C1 segment of cervical spinal cord (tissue), 14 donors: ENCODE results near the gene BCAS4.
A peak's percentile ranks its signal among the peaks of the same experiment; 100 is the strongest.

Experiments used
- DNase-seq, 14 donors: peaks; one replicate each; lab custom pipeline; 2025; lab: John Stamatoyannopoulos, UW

The BCAS4 gene

DNA sequence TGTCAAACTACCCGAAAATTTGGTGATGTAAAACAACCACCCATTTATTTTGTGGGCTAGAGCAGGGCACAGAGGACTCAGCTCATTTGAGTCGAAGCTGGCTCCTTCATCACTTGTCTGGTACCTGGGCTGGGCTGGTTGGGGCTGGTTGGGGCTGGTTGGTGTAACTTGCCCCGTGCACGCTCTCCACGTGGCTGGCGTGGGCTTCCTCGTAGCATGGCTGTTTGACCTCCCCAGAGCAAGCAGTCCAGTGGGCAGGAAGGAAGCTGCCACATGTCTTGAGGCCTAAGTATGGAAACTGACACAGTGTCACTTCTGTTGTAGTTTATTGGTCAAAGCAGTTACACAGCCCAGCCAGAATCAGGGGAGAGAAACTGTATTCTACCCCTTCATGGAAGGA lies 27.1 kb downstream of the BCAS4 start:
- no peak for DNase-seq

DNA sequence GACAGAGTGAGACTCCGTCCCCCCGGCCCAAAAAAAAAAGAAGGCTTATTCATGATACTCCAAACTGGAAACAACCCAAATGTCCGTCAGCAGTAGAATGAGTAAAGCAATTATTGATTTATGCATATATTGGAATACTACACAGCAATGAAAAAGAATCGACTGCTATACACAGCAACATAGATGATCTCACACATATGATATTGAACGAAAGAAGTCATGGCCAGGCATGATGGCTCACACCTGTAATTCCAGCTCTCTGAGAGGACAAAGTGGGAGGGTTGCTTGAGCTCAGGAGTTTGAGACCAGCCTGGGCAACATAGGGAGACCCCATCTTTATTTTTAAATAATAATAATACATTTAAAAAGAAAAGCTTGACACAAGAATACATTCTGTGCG lies 28.5 kb downstream of the BCAS4 start:
- no peak for DNase-seq

DNA sequence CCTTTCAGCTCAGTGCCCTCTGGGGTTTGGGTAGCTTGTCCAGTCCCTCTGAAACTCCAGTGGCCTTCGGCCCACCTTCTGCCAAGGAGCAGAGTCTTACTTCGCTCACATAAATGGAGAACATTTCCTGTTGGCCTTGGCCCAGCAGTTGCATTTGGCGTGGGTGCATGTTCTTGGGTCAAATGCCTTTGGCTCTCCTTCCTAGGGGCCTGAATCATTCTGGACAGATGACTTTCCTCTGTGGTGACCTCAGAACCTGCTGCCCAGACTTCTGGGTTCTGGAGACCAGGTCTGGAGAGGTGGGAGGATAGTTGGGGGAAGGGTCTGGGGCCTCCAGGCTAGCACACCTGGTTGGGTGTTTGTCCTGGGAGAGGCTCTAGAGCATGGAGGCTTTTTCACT lies 29.3 kb downstream of the BCAS4 start:
- no peak for DNase-seq

DNA sequence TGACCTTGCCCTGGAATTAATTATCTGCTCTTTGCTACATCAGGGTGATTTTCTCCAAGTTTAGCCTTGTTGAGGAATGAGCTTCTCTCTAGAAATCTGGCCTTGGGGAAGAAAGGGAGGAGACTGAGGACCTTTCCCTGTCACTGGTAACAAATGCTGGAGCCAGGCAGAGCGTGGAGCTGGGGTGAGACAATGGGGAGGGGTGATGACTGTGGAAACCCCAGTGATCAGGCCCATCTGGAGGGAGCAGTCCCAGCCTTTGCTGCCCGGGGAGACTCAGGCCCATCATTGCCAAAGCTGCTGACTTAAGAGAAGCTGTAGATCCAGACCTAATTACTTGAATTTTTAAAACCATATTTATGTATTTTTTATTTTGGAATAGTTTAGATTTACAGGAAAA lies 31.3 kb downstream of the BCAS4 start:
- no peak for DNase-seq

DNA sequence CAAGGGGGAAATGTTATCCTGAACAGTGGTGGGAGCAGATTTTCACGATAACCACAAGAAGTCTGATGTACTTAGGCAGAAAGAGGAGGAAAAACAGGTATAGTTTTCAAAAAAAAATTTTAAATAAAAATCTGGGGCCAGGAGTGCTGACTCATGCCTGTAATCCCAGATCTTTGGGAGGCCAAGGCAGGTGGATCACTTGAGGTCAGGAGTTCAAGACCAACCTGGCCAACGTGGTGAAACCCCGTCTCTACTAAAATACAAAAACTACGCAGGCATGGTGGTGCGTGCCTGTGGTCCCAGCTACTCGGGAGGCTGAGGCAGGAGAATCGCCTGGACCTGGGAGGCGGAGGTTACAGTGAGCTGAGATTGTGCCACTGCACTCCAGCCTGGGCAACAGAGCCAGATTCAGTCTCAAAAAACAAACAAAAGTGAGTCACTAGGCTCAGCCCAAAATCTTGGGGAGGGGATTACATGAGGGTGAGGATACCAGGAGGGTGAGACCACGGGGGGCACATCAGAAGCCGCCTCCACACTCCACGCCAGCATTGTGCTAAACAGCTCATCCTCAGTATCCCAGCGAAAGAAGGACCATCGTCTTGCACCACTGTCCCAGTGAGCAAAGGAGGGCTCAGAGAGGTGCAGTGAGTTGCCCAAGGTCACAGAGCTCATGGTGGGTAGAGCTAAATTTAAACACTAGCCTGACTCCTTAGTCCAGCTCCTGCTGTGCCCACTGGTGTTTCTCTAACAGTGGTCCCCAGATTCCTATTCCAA lies 33.7 kb downstream of the BCAS4 start:
- no peak for DNase-seq

DNA sequence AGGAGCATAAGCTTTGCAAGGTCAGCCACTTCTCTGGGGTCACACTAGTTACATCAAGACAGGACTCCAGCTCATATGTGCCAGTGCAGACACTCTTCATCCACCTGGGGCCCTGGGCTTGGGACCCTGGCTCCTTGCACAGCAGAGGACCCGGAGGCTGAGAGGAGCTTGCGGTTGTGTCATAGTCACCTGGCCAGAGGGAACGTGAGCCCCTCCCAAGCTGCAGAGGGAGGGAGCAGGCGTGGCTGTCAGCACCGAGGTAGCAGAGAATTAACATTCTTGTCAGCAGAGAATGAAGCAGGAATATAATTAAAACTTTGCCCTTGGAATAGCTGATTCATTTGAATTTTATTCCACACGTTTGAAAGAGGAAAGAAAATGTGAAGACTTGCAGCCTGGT lies 36.8 kb downstream of the BCAS4 start:
- DNase-seq: no peak

DNA sequence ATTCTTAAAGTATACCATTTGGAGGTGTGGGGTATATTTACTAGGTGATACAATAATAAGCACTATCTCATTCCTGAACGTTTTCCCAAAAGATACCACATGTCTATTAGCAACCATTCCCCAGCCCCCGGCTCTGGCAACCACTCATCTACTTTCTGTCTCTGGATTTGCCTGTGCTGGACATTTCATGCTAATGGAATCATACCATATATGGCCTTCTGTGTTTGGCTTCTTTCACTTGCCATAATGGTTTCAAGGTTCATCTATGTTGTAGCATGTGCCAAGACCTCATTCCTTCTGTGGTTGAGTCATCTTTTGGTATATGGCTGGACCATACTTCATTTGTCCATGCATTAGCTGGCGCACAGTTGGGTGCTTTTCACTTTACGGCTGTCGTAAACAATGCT lies 39.7 kb downstream of the BCAS4 start:
- DNase-seq: no peak

DNA sequence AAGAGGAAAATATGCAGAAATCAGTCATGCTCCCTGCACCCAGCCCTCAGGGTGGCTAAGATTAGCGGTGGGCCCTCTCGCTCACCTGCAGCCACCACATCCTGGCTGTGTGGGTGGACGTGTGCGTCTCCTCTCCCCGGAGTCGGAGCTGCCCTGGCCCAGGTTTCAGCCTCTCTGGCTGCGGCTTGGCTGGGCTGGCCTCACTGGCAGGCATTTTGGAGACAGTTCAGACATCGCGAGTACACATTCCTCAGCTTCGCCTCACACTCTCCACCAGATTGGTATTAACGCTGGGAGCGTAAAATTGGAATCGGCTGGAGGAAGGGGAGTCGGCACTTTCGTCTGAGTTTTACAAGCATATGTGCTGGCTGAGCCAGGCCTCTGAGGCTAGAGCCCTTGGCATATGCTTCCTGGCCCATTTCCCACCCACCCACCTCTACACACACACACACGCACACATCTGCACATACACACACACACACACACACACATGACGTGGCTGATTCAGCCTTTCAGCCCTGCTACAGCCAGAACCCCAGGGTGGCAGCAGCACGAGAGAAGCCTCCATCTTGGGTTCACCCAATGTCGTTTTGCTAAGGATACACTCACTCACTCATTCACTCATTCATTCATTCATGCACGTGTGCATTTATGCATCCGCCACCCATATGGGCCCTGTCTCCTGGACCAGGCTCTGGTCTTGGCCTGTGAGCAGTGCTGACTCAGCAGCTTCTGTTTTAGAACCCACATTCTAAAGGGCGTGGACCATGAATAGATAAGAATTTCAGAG lies 42.9 kb downstream of the BCAS4 start:
- peak in 1 of 14 donors; percentile 11 for DNase-seq

DNA sequence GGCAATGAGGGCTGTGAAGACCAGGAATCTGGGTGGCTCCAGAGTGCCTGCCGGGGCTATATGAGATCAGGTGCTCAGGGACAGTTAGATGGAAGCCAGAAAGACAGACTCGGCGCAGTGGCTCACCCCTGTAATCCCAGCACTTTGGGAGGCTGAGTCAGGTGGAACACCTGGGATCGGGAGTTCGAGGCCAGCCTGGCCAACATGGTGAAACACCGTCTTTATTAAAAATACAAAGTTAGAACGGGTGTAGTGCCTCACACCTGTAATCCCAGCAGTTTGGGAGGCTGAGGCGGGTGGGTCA lies 43.4 kb downstream of the BCAS4 start:
- no peak for DNase-seq

DNA sequence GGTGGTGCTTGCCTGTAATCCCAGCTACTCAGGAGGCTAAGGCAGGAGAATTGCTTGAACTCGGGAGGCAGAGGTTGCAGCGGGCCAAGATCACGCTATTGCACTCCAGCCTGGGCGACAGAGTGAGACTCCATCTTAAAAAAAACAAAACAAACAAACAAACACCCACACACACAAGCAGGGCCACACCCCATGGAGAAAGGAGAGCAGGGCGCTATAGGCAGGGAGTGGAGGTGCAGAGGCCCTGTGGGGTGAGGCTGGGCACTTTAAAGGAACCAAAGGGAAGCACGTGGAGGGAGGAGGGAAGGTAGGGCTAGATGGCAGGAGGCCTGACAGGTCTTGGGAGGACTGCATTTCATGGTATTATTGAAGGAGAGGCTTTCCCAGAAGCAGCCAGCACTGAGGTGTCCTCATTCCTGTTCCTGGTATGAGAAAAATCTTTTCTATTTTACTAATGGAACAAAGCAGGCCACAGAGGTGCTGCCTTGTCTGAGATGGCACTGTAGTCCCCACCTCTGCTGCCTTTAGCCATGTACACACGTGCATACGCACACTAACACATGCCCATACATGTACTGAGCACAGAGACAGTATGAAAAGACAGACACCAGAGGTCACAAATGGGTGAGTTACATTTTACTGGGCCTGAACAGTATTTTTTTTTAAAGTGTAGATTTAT lies 44.0 kb downstream of the BCAS4 start:
- DNase-seq: no peak

DNA sequence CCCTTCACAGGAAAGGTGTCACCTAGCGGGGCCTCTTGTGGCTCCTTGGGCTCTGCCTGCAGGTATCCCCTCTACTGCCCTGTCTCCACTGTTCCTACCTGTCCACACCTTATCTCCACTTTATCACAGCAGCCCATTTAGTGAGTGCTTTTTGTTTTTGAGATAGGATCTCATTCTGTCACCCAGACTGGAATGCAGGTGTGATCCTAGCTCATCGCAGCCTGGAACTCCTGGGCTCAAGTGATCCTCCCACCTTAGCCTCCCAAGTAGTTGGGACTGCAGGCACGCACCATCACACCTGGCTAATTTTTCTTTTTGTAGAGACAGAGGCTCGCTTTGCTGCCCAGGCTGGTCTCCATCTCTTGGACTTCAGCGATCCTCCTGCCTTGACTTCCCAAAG lies 48.0 kb downstream of the BCAS4 start:
- DNase-seq: no peak

DNA sequence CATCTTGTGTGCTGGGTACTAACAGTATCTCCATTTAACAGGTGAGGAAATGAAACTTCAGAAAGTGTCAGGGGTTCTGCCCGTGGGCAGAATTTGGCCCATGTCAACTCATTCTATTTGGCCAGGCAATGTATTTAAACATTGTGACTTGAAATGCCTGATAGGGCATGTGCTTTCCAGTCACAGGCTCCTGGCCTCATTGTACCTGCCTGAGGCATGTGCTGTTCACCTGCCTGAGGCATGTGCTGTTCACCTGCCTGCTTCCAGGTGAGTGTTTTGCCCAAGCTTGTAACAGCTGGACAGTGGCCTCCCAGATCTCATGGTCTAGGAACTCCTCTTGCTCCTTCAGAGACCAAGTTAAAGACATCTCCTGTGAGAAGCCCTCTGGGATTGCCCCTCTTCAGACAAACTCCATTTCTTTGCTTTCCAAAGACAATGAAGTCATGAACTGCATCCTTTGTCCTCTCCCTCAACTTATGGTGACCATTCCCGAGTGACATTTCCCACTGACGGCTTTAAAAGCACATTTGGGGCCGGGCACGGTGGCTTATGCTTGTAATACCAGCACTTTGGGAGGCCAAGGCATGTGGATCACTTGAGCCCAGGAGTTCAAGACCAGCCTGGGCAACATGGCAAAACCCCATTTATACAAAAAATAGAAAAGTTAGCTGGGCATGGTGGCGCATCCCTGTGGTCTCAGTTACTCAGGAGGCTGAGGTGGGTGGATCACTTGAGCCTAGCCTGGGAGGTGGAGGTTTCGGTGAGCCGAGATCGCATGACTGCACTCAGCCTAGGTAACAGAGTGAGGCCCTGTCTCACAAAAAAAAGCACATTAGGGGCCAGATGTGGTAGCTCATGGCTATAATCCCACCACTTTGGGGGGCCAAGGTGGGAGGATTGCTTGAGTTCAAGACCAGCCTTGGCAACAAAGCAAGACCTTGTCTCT lies 48.7 kb downstream of the BCAS4 start:
- no peak for DNase-seq

DNA sequence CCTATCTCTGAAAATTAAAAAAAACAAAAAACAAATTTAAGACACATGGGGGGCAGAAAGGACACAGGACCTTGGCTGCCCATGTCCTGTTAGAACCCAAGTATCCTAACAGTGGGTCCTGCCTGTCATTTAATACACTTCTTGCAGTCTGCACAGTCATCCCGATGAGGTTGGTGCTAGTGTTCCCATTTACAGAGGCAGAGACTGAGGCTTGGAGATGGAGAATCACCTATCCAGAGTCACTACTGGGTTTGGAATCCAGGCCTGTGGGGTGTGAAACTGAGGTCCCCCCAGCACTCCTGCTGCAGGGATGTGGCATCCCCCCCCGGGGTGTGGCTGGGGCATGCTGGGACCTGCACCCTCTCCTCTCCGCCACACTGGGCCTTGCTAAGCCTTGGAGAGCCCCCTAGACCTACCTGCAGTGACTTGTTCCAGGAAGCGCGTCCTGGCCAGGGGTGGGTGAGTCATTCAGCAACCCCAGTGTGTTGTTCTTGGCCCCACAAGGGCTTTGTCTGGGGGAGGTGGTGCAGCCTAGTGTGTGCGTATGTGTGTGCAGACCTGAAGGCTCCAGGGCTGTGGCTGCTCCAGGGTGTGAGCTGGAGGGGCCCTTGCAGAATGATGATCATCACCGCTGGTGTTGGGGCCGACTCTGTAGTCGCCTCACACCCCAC lies 49.7 kb downstream of the BCAS4 start:
- no peak for DNase-seq

DNA sequence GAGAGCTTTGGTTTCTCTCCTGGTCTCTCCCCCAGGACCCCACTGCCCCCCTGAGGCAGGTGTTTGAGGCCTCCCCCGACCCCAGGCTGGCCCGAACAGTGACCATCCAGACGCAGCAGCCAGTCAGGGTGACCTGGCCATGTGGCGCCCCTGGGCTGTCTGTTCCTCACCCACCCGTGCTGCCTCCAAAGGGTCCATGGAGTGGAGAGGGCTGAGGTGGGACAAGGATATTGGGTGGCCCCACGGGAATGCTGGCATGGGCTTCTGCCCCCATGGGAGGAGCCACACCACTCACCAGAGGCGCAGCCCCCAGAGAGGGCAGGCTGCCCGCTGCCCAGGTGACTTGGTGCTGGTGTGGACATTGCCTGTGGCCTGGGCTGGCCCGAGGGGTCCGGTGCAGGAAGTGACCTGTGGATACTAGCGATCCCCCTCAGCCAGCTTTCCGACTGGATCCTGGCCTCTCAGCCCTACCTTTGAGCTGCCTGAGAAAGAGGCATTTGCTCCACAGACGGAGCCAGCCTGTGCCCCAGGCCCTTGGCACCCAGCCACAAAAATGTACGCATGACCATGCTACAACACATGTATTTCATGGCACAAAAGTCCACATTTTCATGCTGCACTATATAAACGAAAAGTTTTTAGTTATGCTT lies 50.8 kb downstream of the BCAS4 start:
- no peak for DNase-seq

DNA sequence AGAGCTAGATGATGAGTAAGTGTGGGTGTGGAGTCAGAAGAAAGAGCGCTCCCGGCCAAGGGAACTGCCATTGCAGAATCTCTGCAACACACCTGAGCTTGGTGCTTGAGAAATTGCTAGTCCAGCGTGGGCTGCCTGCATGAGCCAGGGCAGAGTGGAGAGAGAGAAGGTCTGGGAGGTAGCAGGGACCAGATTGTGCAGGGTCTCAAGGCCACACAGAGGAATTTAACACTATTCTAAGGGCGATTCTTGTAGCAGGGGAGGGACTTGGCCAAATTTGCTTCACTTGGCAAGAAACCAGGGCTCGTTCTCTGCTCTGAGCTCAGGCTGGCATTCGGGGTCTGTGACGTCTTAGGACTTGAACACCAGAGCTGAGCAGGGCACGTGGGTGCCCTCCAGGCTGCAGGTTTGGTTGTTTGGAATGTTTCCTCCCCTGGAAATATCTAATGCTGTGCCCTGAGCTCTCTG lies 53.5 kb downstream of the BCAS4 start:
- DNase-seq: peak in 5 of 14 donors; percentile 14 to 58 (median 24)

DNA sequence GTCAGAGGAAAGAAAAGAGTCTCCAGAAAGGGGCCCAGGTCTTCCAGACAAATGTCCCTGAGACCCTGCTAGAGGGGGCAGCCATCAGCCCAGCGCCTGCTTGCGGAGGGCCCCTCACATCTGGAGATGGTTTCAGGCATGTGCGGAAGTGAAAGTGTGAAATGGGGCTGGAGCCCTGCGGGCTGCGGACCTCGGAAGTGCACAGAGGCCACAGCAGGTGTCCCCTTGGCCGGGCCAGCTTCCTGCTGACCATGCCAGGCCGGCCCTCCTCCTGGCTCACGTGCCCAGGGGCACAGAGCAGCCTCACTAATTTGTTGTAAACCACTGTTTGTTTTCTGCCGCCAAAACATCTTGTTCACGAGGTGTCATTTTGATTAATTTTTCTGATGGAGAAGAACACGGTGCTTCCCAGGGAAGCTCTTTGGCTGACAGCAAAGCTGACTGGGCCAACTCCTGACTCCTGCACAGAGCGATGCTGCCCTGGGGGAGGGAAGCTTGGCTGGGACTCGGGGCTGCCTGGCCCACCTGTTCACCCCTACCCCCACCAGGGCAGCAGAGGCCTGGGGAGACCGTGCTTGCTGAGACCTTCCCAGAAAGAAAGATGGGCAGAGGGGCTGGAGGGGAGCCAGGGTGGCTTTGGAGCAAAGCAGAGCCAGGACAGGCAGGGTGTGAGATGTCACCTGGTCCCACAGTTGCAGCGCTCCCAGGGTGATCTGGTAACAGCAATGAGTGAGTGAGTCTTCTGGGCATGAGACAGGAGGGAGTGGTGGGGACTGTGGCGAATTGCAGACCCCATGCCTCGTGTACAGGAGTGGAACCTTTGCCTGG lies 54.2 kb downstream of the BCAS4 start:
- DNase-seq: peak in 4 of 14 donors; percentile 21 to 63 (median 44)

DNA sequence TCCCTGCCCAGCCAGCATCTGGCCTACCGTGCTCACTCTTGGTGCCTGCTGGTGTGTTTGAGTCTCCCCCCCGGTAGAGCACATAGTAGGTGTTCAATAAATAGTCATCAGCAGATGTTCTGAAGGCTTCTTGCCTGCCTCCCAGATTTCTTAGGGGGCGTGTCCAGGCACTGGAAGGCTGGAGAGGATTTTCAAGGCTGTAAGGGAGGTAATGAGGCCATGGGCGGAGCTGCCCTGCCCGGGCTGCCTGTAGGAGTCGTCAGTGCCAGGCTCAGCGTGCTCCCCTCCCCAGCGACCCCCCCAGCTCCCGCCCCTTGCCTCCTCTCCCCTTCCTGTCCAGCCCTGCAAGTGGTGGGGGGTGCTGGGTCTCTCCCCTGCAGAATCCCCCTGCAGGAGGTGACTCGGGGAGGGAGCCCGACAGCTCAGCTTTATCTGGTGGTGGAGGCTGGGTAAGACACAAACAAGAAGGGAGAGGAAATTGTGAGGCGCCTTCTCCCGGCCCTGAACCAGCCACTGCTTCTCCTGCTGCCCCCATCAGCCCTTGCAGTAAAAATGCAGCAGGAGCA lies 55.9 kb downstream of the BCAS4 start:
- DNase-seq: no peak

DNA sequence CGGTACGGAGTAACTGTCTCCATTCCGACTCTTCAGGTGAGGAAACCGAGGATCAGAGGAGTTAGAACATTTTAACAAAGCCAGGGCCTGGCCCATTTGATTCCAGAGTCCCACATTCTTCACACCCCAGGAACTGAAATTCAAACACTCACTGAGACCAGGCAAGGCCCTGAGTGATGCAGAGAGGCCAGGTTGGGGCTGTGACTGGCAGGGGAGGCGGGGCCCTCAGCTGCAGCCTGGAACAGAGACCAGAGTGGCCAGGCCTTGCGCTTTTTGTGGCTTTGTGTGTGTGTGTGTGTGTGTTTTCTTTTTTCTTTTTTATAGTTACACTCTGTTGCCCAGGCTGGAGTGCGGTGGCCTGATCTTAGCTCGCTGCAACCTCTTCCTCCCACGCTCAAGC lies 57.2 kb downstream of the BCAS4 start:
- no peak for DNase-seq
